Left ventricle myocardium inferior (tissue), 1 donor: ENCODE measurements around the gene PCCA. TPM values are rescaled to one million over a fixed set of nuclear protein-coding genes. Genes with fewer than 3 reads are reported as not detected.

ENCODE experiments used
- DNase-seq: peaks from one replicate; pipeline ENCODE4 v3.0.0-alpha.2; 2020
- H3K27ac ChIP-seq: fragments of 200-600 bp; replicated peaks from 2 replicates; pipeline ENCODE4 v1.8.0; 2021
- H3K27me3 ChIP-seq: fragments of 200-600 bp; 2 replicates; pipeline ENCODE4 v1.8.0; 2021; ENCODE audit warnings: low read depth
- H3K36me3 ChIP-seq: fragments of 200-600 bp; 2 replicates; pipeline ENCODE4 v1.8.0; 2021
- H3K4me1 ChIP-seq: fragments of 200-600 bp; 2 replicates; pipeline ENCODE4 v1.8.0; 2021
- H3K4me3 ChIP-seq: fragments of 200-600 bp; 2 replicates; pipeline ENCODE4 v1.8.0; 2021; ENCODE audit warnings: mild to moderate bottlenecking, moderate library complexity
- H3K9me3 ChIP-seq: fragments of 200-600 bp; replicated peaks from 2 replicates; pipeline ENCODE4 v1.8.0; 2021
- intact Hi-C: fragments of 100-400 bp; cut with micrococcal nuclease; formaldehyde crosslinking; loops from one replicate; pipeline ENCODE4 v1.11.0; 2022
- total RNA-seq: library from RNA; stranded (reverse); fragmentation: NEBNext Ultra II Directional; extraction: Animal tissue kit (Norgen Biotek cat#: 25700); gene quantifications from one replicate; pipeline ENCODE4 v1.2.1, GENCODE V29; 2021
- TF ChIP-seq, protein P1 (sequence below): fragments of 200-600 bp; IDR thresholded peaks from 2 replicates; pipeline ENCODE4 v1.8.0; 2021; ENCODE audit warnings: antibody characterized with exemption, mild to moderate bottlenecking, borderline replicate concordance
- donor health status: DM: no; HTN: yes; CAD: no; lungs with severe emphysema.

The PCCA gene
- total RNA-seq, 1 donor from 2014 or later: 65.4 TPM

DNA sequence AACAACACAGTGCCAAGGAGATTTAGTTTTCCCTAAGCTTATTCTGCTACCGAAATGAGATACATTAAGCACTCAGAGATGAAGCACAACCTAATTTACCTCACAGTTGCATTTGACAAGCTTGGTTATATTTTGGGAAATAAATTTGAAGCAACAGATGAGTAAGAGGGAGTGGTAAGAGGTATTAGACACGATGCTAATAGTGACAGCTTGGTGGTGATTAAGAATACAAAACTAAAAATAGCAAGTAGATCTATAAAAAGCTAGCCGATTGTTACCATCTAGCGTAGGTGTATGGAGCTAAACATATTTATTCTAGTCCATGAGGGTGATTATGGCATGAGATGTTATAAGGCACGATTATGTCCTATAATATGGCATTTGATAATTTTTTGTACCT is 208.5 kb downstream of the PCCA start:
- Histone ChIP-seq H3K36me3 (peaks cover 2% of the 10 kb centered on the region), H3K27ac (no peak overlapping the region), H3K4me3 (no peak overlapping the region), H3K4me1 (peaks cover 14% of the 10 kb centered on the region), H3K27me3 (no peaks in the 10 kb centered on the region), H3K9me3 (no peaks in the 10 kb centered on the region)
- DNase-seq: no peak
- TF ChIP-seq, protein P1, sequence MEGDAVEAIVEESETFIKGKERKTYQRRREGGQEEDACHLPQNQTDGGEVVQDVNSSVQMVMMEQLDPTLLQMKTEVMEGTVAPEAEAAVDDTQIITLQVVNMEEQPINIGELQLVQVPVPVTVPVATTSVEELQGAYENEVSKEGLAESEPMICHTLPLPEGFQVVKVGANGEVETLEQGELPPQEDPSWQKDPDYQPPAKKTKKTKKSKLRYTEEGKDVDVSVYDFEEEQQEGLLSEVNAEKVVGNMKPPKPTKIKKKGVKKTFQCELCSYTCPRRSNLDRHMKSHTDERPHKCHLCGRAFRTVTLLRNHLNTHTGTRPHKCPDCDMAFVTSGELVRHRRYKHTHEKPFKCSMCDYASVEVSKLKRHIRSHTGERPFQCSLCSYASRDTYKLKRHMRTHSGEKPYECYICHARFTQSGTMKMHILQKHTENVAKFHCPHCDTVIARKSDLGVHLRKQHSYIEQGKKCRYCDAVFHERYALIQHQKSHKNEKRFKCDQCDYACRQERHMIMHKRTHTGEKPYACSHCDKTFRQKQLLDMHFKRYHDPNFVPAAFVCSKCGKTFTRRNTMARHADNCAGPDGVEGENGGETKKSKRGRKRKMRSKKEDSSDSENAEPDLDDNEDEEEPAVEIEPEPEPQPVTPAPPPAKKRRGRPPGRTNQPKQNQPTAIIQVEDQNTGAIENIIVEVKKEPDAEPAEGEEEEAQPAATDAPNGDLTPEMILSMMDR: no peak
- intact Hi-C loops: no loop called here

DNA sequence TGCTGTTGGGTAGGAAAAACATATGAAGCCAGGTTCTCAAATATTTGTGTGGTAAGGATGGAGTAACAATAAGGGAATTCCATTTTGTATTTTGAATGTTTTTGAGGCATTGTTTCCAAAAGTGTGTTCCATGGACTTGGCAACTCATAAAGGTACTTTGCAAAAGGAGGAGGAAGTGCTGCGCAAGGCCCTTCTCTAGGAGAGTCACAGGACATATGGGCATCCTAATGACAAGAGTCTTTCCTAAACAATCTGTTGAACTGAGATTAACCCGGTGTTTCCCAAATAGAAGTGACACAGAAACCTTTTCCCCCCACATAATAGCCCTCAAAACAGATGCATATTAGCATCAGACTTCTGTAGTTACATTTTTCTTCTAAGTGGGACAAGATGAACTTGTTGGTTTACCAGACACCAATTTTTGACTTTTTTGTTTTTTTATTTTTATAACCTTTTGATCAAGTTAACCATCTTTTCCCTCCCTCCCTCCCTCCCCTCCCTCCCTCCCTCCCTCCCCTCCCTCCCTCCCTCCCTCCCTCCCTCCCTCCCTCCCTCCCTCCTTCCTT is 209.3 kb downstream of the PCCA start:
- TF ChIP-seq, protein P1: no peak
- Histone ChIP-seq H3K27ac (no peak overlapping the region), H3K36me3 (peaks cover 2% of the 10 kb centered on the region), H3K4me3 (no peak overlapping the region), H3K9me3 (no peaks in the 10 kb centered on the region), H3K4me1 (peaks cover 14% of the 10 kb centered on the region), H3K27me3 (no peaks in the 10 kb centered on the region)
- no peak for DNase-seq
- intact Hi-C loops: no loop called here

DNA sequence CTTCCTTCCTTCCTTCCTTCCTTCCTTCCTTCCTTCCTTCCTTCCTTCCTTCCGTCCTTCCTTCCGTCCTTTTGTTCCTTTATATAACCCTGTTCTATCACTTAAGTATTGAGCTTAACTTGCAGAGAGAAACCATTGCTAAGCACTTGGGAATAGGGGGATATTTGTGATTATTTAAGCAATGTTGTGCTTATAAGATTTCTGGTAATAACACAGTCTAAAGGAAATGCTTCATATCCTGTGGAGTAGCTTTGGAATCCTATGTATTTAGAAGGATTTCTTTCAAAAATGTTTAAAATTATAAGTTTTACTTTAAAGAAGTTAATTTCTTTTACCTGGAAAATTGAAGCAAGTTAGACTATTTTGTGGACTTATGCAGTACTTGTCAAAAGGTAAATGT is 209.8 kb downstream of the PCCA start:
- TF ChIP-seq, protein P1: no peak
- Histone ChIP-seq H3K27ac (no peak overlapping the region), H3K36me3 (peaks cover 2% of the 10 kb centered on the region), H3K4me3 (no peak overlapping the region), H3K27me3 (no peaks in the 10 kb centered on the region), H3K4me1 (peaks cover 14% of the 10 kb centered on the region), H3K9me3 (no peaks in the 10 kb centered on the region)
- no peak for DNase-seq
- intact Hi-C loops: no loop called here

DNA sequence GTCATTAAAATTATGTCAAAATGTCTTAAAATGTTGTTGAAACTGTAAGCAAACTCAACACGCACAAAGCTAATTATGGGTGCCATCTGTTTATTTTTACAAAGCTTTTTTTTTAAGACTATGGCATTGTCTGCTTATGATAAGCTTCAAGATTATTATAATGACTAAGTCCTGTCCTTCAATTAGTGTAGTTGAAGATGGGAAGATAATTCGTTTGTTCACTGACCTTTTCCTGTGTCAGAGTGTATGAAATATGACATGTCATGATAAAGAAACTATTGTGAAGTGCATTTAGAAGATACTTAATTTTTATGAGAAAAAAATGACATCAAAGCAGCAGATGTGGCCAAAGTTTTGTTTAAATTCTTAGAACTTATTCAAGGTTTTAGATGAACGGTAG is 211.3 kb downstream of the PCCA start:
- intact Hi-C loops: no loop called here
- no peak for DNase-seq
- TF ChIP-seq, protein P1: no peak
- no peaks in the 10 kb centered on the region for H3K27me3 ChIP-seq
- H3K36me3 ChIP-seq: peaks cover 2% of the 10 kb centered on the region
- H3K9me3 ChIP-seq: no peaks in the 10 kb centered on the region
- no peak overlapping the region for H3K4me3 ChIP-seq
- H3K27ac ChIP-seq: no peak overlapping the region
- peaks cover 14% of the 10 kb centered on the region for H3K4me1 ChIP-seq

DNA sequence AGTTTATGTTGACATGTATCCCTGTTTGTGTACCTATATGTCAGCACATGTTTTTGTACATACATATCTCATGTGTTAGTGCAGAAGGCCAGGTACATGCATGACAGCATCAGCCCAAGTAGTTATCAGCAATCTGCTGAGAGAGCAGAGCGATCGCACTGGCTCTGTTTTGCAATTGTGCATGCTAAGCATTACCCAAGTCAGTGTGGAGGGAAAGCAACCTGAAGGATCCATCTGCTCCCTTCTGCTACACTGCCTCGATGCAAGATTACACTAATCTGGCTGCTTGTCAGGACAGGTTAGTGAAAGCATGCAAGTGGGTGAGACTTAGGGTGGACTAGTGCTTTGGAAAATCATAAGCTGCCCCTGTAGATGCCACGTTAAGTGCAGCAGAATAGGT is 211.8 kb downstream of the PCCA start:
- no peak overlapping the region for H3K4me3 ChIP-seq
- H3K27ac ChIP-seq: no peak overlapping the region
- no peak for DNase-seq
- intact Hi-C loops: no loop called here
- peaks cover 14% of the 10 kb centered on the region for H3K4me1 ChIP-seq
- no peaks in the 10 kb centered on the region for H3K27me3 ChIP-seq
- H3K36me3 ChIP-seq: peaks cover 2% of the 10 kb centered on the region
- TF ChIP-seq, protein P1: no peak
- H3K9me3 ChIP-seq: no peaks in the 10 kb centered on the region

DNA sequence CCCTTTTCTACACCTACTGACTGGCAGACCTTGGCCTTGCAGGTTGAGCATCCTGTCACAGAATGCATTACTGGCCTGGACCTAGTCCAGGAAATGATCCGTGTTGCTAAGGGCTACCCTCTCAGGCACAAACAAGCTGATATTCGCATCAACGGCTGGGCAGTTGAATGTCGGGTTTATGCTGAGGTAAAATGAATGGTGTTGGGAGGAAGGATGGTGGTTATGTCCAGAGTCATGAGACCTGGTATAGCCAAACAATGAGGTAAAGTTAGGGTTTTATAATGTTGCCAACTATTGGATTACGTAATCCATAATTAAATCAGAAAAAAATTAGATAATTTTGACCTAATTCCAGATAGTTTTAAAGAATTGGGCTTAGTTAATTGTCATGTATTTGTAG is 212.5 kb downstream of the PCCA start:
- Histone ChIP-seq H3K9me3 (no peaks in the 10 kb centered on the region), H3K4me3 (no peak overlapping the region), H3K27me3 (no peaks in the 10 kb centered on the region), H3K4me1 (peaks cover 14% of the 10 kb centered on the region), H3K27ac (no peak overlapping the region), H3K36me3 (peaks cover 2% of the 10 kb centered on the region)
- no peak for DNase-seq
- TF ChIP-seq, protein P1: no peak
- intact Hi-C loops: no loop called here
